GM21786 (cell line): ENCODE measurements around the gene TSNAXIP1.

ENCODE experiments used
- ATAC-seq: cut with Tn5 transposase; IDR thresholded peaks from one replicate; pipeline ENCODE4 v1.9.1; 2021; ENCODE audit not compliant: unreplicated experiment

TSNAXIP1 gene

GRCh38 chr16:67781565-67781921 is 25.1 kb upstream of the TSNAXIP1 start:
- no peak for ATAC-seq

- ATAC-seq, result no peak
These were observed 23.9 kb upstream of the TSNAXIP1 start for GRCh38 chr16:67782567-67783352.

- no peak for ATAC-seq
These were observed 23.4 kb upstream of the TSNAXIP1 start for GRCh38 chr16:67783353-67783725.

GRCh38 chr16:67786491-67786890 is 20.2 kb upstream of the TSNAXIP1 start:
- ATAC-seq, result no peak

- ATAC-seq, result no peak
These were observed 16.6 kb upstream of the TSNAXIP1 start for GRCh38 chr16:67790071-67790470.

GRCh38 chr16:67796099-67796718 is 10.5 kb upstream of the TSNAXIP1 start:
- ATAC-seq, result no peak

- no peak for ATAC-seq
These were observed 6.3 kb upstream of the TSNAXIP1 start for GRCh38 chr16:67800338-67800926.

- ATAC-seq, result no peak
These were observed 5.4 kb upstream of the TSNAXIP1 start for GRCh38 chr16:67801241-67801640.

GRCh38 chr16:67801883-67802282 is 4.8 kb upstream of the TSNAXIP1 start:
- no peak for ATAC-seq

- ATAC-seq, result no peak
These were observed 2.8 kb upstream of the TSNAXIP1 start for GRCh38 chr16:67803894-67804293.

GRCh38 chr16:67804853-67805542 is 1.7 kb upstream of the TSNAXIP1 start:
- ATAC-seq, result no peak

- ATAC-seq, result no peak
These were observed 816 bp upstream of the TSNAXIP1 start for GRCh38 chr16:67805718-67806427.

- no peak for ATAC-seq
These were observed 526 bp downstream of the TSNAXIP1 start for GRCh38 chr16:67807148-67807682.

- ATAC-seq, result no peak
These were observed 5.2 kb downstream of the TSNAXIP1 start for GRCh38 chr16:67811899-67812298.

GRCh38 chr16:67814567-67814966 is 7.9 kb downstream of the TSNAXIP1 start:
- ATAC-seq, result no peak

GRCh38 chr16:67820608-67821259 is 14.0 kb downstream of the TSNAXIP1 start:
- no peak for ATAC-seq

GRCh38 chr16:67822511-67822910 is 15.8 kb downstream of the TSNAXIP1 start:
- ATAC-seq, result no peak

GRCh38 chr16:67825119-67825518 is 18.4 kb downstream of the TSNAXIP1 start:
- ATAC-seq, result no peak

GRCh38 chr16:67825906-67826305 is 19.2 kb downstream of the TSNAXIP1 start:
- no peak for ATAC-seq

GRCh38 chr16:67828651-67829050 is 22.0 kb downstream of the TSNAXIP1 start:
- ATAC-seq, result no peak
